ENCODE data around the gene DISC1.

Gene DISC1

DNA sequence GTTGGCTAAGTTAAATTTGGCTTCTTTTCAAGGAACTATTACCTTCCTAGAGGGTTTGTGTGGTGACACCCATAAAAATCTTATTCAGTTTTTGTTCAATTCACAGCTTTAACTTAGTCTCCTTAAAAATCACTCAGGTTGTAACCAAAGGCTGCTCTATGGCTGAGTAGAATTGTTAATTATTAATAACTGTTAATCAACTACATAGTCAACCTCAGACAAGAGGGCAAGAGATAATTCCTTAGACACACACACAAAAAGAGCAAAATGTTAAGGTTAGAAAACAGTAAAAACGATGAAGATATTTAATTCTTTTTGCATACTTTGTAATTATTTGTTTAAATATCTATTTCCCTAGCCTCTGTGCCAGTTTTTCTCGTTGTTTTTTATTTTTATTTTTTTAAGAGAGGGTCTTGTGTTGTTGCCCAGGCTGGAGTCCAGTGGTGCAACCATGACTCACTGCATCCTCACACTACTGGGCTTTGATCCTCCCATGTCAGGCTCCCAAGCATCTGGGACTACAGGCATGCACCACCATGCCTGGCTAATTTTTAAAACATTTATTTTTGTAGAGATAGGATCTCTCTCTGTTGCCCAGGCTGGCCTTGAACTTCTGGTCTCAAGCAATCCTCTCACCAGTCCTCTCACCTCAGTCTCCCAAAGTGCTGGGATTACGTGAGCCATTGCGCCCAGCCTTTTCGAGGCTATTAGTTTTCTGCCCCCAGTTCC lies 215.2 kb downstream of the DISC1 start:
- Mint-ChIP-seq H3K27me3 (no peaks in the 10 kb centered on the region), H3K9me3 (no peaks in the 10 kb centered on the region), H3K4me3 (no peak overlapping the region), H3K36me3 (ENCODE audit: low read depth) (no peaks in the 10 kb centered on the region), H3K27ac (no peak overlapping the region), H3K4me1 (peaks cover 11% of the 10 kb centered on the region)
- ATAC-seq (no peak), DNase-seq (no peak)

DNA sequence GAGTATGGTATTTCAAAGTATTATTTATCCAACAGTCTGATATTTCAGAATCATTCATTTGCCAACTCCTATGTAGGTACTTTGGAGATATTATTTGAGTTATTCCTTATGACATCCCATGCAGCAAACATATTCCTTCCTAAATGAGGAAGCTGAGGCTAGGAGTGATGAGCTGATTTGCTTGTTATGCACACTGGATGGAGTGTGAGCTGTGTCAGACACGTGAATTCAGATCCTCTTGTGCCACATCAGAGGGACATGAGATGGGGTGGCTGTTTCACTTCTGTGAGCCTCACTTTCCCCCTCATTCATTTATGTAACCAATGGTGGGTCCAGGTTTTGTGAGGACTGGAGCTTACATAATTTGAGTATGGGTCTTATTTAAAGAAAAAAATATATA lies 215.9 kb downstream of the DISC1 start:
- no peaks in the 10 kb centered on the region for H3K36me3 Mint-ChIP-seq (ENCODE audit: low read depth)

DNA sequence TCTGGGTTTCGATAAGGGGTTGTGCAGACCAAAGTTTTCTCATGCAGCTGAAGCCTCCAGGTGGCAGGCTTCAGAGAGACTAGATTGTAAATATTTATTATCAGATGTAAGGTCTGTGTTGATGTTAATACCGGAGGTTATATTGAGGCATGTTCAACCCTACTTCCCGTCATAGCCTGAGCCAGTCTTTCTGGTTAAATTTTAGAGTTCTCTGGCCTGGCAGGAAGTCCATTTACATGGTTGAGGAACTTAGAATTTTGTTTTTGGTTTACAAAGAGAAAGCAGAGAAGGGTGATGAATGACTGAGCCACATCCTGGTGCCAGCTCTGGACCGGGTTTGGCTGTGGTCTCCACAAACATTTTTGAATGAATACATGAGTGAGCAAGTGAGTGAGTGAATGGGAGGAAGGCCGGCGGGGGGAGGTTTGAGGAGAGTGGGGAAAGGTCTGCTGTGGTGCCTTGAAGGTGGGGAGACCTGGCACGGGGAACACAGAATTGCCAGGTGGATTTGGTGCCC lies 218.5 kb downstream of the DISC1 start:
- H3K9me3 Mint-ChIP-seq: no peaks in the 10 kb centered on the region
- no peak overlapping the region for H3K27ac Mint-ChIP-seq
- no peaks in the 10 kb centered on the region for H3K36me3 Mint-ChIP-seq (ENCODE audit: low read depth)
- DNase-seq: no peak
- no peaks in the 10 kb centered on the region for H3K27me3 Mint-ChIP-seq
- H3K4me1 Mint-ChIP-seq: peaks cover 11% of the 10 kb centered on the region
- H3K4me3 Mint-ChIP-seq: no peak overlapping the region
- no peak for ATAC-seq

More for the DNA sequence above, 215.9 kb downstream of the DISC1 start:
- Mint-ChIP-seq H3K27me3 (no peaks in the 10 kb centered on the region), H3K9me3 (no peaks in the 10 kb centered on the region), H3K27ac (no peak overlapping the region), H3K4me1 (peaks cover 11% of the 10 kb centered on the region), H3K4me3 (no peak overlapping the region)
- DNase-seq (no peak), ATAC-seq (no peak)

DNA sequence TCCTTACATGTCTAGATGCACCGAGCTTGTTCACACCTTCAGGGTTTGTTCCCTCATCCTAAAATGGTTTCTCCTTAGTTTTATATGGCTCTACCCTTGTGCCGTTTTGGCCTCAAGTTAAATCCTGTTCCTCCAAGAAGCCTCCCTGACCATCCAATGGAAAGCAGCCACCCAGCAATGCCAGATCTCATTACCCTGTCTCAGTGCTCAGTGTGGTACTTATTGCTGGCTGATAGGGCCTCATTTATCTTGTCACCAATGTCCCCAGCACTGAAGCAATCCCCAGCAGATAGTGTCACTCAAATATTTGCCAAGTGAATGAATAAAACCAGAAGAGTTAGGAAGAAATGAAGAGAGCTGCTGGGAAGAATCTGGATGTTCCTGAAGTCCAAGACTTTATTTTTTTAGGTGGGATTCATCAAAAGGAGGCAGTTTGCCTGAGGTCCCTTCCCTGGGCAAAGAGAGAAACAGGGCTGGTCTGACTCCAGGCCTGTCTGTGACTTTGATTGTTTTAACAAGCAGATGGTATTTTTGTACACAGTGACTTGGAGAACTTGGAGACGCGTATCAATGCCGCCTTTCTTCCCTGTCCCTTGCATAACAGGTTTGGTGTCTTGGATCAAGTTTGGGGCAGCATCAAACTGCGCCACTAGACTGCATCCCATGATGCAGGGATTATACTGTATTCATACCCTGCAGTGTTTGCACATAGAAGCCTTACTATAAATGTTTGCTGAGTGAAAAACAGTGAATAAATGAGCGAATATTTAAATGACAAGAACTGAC lies 221.2 kb downstream of the DISC1 start:
- DNase-seq (no peak), ATAC-seq (no peak)
- Mint-ChIP-seq H3K9me3 (no peaks in the 10 kb centered on the region), H3K36me3 (ENCODE audit: low read depth) (no peaks in the 10 kb centered on the region), H3K27me3 (no peaks in the 10 kb centered on the region), H3K4me1 (peaks cover 11% of the 10 kb centered on the region), H3K27ac (no peak overlapping the region), H3K4me3 (no peak overlapping the region)

DNA sequence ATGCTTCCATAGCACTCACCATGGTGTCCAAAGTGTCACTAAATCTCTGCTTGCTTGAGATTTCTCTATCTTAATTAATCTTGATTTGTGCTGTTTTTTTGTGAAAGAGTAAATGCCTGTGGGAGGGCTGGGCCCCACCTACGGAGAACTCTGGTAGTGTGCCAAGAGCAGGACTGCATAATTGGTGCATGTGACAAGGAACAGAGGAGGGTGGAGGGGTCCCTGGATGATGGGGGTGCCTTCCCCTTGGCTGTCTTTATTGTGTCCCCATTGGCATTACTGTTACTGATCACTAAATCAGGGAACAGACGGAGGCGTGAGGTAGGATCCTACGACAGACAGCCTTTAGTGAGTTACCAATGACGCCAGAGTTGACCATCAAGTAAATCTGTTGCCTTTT lies 223.4 kb downstream of the DISC1 start:
- Mint-ChIP-seq H3K27me3 (no peaks in the 10 kb centered on the region), H3K4me1 (peaks cover 2% of the 10 kb centered on the region), H3K4me3 (no peak overlapping the region), H3K36me3 (ENCODE audit: low read depth) (no peaks in the 10 kb centered on the region), H3K9me3 (no peaks in the 10 kb centered on the region), H3K27ac (no peak overlapping the region)
- DNase-seq: no peak
- no peak for ATAC-seq

DNA sequence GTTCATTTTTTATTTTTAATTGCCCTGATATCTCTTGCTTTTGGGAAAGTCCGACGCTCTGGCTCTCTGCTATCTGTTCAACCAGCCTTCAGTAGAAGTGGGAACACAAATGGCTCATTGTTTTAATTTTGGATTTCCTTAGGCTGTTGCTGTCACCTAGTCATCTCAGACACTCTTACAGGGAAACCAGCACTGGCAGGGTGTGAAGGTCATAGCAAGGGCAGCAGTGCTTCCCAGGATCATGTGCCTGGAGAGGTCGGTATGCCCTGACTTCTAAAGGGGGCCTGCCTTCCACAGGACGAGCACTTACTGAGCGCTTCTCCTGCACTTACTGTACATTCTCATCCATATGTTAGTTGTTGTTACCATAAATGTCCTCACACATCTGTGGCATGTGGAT lies 224.2 kb downstream of the DISC1 start:
- ATAC-seq (no peak), DNase-seq (no peak)
- H3K36me3 Mint-ChIP-seq (ENCODE audit: low read depth): no peaks in the 10 kb centered on the region
- no peaks in the 10 kb centered on the region for H3K9me3 Mint-ChIP-seq
- H3K4me1 Mint-ChIP-seq: no peaks in the 10 kb centered on the region
- no peak overlapping the region for H3K27ac Mint-ChIP-seq
- H3K27me3 Mint-ChIP-seq: no peaks in the 10 kb centered on the region
- H3K4me3 Mint-ChIP-seq: no peak overlapping the region

DNA sequence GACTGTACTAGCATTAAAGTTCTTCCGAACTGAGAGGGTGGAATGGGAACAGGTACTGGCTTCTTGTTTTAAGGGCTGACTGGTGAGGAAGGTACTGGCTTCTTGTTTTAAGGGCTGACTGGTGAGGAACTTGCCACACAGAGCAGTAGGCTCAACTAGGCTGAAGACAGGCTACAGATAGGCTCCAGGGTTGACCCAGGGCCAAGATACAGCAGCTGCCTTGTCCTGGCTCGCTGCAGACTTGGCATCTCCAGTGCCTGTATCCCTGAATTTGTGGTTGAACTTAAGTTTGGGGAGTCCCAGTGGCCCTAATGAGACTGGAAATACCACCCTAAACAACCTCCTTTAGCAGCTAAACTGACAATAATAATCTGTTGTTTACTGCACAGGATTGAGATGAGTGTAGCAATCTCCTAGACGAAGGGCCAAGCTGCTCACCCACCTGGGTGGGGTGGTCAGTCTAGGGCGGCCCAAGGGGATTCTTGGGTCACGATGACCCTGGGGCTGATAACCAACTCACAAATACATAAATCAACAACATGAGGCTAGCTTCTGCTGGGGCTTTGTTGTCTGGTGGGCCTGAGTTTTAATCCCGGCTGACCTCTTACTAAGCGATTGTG lies 227.1 kb downstream of the DISC1 start:
- H3K4me3 Mint-ChIP-seq: no peak overlapping the region

DNA sequence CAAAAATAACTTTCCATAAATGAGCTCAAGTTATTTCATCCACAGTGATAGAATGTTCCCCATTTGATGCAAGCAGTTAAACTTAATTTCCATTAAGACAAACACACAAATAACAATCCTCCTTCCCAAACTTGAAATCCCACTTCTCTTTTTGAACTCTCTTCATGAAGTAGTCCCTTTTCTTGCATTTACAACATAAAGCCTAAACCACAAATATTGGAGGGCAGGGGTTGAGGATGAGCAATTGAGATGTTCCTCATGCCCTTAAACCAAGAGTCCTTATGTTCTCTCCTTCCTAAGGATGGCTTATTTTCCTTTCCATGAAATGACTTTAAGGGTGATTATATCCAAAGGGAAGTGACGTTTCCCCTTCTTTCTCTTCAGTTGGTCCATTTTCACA lies 228.8 kb downstream of the DISC1 start:
- Mint-ChIP-seq H3K4me3 (no peak overlapping the region), H3K27me3 (no peaks in the 10 kb centered on the region), H3K4me1 (peaks cover 3% of the 10 kb centered on the region), H3K27ac (no peak overlapping the region), H3K36me3 (ENCODE audit: low read depth) (no peaks in the 10 kb centered on the region), H3K9me3 (no peaks in the 10 kb centered on the region)
- ATAC-seq (no peak), DNase-seq (no peak)

More for the DNA sequence above, 227.1 kb downstream of the DISC1 start:
- H3K9me3 Mint-ChIP-seq: no peaks in the 10 kb centered on the region
- H3K36me3 Mint-ChIP-seq (ENCODE audit: low read depth): no peaks in the 10 kb centered on the region
- no peak for DNase-seq
- no peaks in the 10 kb centered on the region for H3K27me3 Mint-ChIP-seq
- H3K27ac Mint-ChIP-seq: no peak overlapping the region
- no peaks in the 10 kb centered on the region for H3K4me1 Mint-ChIP-seq
- no peak for ATAC-seq

DNA sequence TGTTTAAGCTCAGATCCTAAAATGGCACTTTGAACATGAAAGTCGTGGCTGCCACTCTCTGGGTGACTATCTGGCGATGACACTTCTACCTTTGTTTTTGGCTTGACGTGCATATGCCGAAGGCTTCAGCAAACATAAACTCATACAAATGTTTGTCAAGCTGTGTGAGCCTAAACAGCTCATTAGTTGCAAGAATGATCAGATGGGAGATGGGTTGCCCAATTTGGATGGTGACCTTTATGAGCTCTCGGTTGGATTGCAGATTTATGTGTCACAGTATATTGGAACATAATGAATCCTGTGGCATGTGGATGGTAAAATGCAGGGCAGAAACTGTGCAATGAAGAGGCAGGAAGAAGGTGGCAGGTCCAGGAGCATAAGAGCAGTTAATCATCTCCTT lies 229.3 kb downstream of the DISC1 start:
- H3K4me3 Mint-ChIP-seq: no peak overlapping the region
- H3K4me1 Mint-ChIP-seq: peaks cover 3% of the 10 kb centered on the region
- no peaks in the 10 kb centered on the region for H3K9me3 Mint-ChIP-seq
- no peaks in the 10 kb centered on the region for H3K36me3 Mint-ChIP-seq (ENCODE audit: low read depth)
- no peaks in the 10 kb centered on the region for H3K27me3 Mint-ChIP-seq
- DNase-seq (no peak), ATAC-seq (no peak)
- no peak overlapping the region for H3K27ac Mint-ChIP-seq

DNA sequence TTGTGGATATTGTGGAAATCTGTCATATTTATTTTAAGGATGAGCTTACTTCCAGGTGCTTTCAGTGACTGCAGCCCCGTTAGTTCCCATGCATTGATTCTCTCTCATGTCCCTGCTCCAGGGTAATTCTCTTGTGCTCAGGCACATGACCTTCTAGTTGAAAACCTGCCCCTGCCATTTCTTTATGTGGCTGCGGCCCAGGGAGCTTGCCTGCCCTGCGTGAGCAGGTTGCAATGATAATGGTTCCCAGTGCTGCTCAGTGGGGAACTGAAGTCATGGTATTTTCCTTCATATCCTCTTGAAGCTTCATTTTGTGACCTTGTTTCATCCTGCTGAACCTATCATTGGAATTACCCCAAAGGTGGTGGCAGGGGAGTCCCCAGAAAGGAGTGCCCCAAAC lies 229.8 kb downstream of the DISC1 start:
- ATAC-seq (no peak), DNase-seq (no peak)
- Mint-ChIP-seq H3K27me3 (no peaks in the 10 kb centered on the region), H3K4me1 (peaks cover 3% of the 10 kb centered on the region), H3K4me3 (no peak overlapping the region), H3K36me3 (ENCODE audit: low read depth) (no peaks in the 10 kb centered on the region), H3K9me3 (no peaks in the 10 kb centered on the region), H3K27ac (no peak overlapping the region)

DNA sequence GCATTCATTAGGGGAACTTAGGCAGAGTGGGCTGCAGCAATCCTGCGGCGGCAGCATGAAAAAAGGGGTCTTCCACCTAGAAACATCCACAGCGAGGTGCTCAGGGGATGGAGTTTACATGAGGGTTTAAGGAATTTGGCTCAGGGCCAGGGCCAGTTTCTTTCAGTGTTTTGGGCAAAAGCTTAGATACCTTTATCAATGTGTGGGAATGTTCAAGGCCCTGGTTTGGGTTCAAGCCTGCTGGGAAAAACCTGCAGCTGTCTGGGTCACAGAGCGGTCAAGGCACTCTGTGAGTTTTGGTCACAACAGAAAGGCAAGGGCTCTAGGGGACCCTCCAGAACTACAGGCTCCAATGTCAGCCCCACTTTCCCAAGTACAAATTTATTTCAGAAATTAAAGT lies 230.3 kb downstream of the DISC1 start:
- DNase-seq: no peak
- Mint-ChIP-seq H3K36me3 (ENCODE audit: low read depth) (no peaks in the 10 kb centered on the region), H3K9me3 (no peaks in the 10 kb centered on the region), H3K4me3 (no peak overlapping the region), H3K4me1 (peaks cover 3% of the 10 kb centered on the region), H3K27ac (no peak overlapping the region), H3K27me3 (no peaks in the 10 kb centered on the region)
- no peak for ATAC-seq

DNA sequence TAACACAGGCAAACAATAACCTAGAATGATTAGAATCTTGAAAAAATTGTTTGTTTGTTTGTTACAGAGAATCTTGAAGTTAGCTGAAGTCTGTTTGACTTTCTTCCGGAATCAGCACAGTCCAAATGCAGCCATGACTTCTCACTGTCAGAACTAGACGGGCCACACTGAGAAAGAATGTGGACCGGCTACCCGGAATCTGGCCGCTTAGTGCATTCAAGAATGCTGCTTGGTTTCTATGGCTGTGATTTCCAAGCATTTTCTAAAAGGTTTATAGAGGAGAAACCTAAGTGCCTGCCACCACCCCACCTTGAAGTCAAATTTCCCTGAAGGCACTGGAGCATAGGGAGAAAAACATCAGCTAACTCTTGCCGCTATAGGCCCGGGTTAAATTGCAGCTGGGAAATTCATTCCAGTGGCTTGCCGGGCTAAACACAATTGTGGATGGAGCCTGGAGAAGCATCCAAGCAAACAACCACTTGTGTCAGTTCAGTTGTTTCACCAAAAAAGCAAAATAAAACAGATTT lies 231.1 kb downstream of the DISC1 start:
- DNase-seq: no peak
- peaks cover 3% of the 10 kb centered on the region for H3K4me1 Mint-ChIP-seq
- ATAC-seq: no peak
- H3K27ac Mint-ChIP-seq: no peak overlapping the region
- no peaks in the 10 kb centered on the region for H3K9me3 Mint-ChIP-seq
- no peaks in the 10 kb centered on the region for H3K27me3 Mint-ChIP-seq
- H3K4me3 Mint-ChIP-seq: no peak overlapping the region
- H3K36me3 Mint-ChIP-seq (ENCODE audit: low read depth): no peaks in the 10 kb centered on the region

DNA sequence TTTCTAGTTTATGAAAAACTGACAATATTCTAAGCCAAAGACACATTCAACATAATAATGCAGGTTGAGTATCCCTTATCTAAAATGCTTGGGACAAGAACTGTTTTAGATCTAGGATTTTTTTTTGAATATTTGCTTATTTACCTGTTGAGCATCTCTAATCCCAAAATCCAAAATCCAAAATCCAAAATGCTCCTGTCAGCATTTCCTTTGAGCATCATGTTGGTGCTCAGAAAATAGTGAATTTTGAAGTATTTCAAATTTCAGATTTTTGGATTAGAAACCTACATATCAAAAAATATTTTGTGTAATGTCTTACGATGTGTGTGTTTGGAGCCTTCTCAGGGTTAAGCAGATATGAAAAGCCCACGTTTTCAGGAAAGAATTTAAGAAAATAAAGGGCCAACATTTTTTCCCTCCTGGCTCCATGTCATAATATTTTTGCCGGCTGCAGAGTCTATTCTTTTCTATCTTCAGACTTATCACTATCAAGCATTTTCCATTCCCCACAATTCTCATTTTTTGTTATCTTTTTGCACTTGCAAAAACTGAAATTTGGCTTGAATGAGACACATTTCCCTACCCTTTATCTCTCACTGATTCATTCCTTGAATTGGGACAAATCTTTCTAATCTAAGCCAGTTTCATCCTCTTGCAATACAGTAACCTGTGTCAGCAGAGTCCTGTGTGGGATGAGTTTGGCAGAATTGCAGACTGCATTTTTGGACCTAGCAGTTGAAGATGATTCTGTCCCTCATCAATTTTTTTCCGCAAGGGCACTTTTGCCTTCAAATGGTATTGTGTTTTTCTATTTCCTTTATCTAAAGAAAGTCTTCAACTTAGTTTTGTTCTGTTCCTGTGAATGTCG lies 233.9 kb downstream of the DISC1 start:
- Mint-ChIP-seq H3K27me3 (no peaks in the 10 kb centered on the region), H3K4me1 (peaks cover 3% of the 10 kb centered on the region), H3K36me3 (ENCODE audit: low read depth) (no peaks in the 10 kb centered on the region), H3K9me3 (no peaks in the 10 kb centered on the region), H3K4me3 (no peak overlapping the region), H3K27ac (no peak overlapping the region)
- no peak for ATAC-seq
- no peak for DNase-seq

Measured in activated naive CD8-positive, alpha-beta T cell treated with anti-CD3 and anti-CD28 coated beads, Interleukin-2, amount 50 U/mL, for 24 hours (primary cell).